SK-N-SH (cell line): ENCODE results near the gene EVPL. TPM values are rescaled to one million over a fixed set of nuclear protein-coding genes. Genes with fewer than 3 reads are reported as not detected.
"Not testable (repeated sequence)": the region's sequence is repeated elsewhere in the genome, so short reads cannot be mapped to it uniquely, and the experiment has no call there.

Experiments used
- CTCF ChIA-PET: fragments of 300-600, 350-600 bp; formaldehyde crosslinking; extraction: SDS; loops from one replicate; lab custom pipeline; 2021; lab: Yijun Ruan, JAX
- POLR2A ChIA-PET: fragments of 350-600 bp; sonication (Branson Sonifier 250); formaldehyde crosslinking; extraction: SDS; loops from one replicate; lab custom pipeline; 2020; ENCODE audit warnings: antibody characterized with exemption, inconsistent platforms; lab: Yijun Ruan, JAX
- DNase-seq: peaks from one replicate; pipeline ENCODE4 v3.0.0; 2012
- H2AFZ ChIP-seq: fragments of 200-600 bp; sonication (generic); 2 replicates; pipeline ENCODE4 v1.8.1; 2016; ENCODE audit warnings: antibody characterized with exemption, mild to moderate bottlenecking, low read depth
- H3F3A ChIP-seq: fragments of 200-600 bp; sonication (generic); replicated peaks from 2 replicates; pipeline ENCODE3; 2016; ENCODE audit warnings: antibody characterized with exemption, mild to moderate bottlenecking; ENCODE audit not compliant: insufficient read depth
- H3K27ac ChIP-seq, 2 experiments: fragments of 200-500 bp in 1 of 2; fragments of 200-600 bp in 1 of 2; sonication (Bioruptor generic) in 1 of 2; sonication (generic), shearing (Covaris generic) in 1 of 2; 2 replicates each; pipeline versions ENCODE4 v1.5.1 to v1.6.1; 2014 to 2016; ENCODE audit warnings: low read depth in 2 of 2, inconsistent platforms in 1 of 2, low read length in 1 of 2, mild to moderate bottlenecking in 1 of 2, mixed read lengths in 1 of 2
- H3K27me3 ChIP-seq: fragments of 200-600 bp; sonication (generic), shearing (Covaris generic); 2 replicates; pipeline ENCODE4 v1.6.1; 2016; ENCODE audit warnings: mixed run types; ENCODE audit not compliant: insufficient read depth
- H3K36me3 ChIP-seq, 2 experiments: fragments of 200-500 bp in 1 of 2; fragments of 200-600 bp in 1 of 2; sonication (Bioruptor generic) in 1 of 2; sonication (generic) in 1 of 2; replicated peaks in 1 of 2; 2 replicates each; pipeline versions ENCODE3 to v1.5.1; 2014 to 2016; ENCODE audit warnings: low read length in 1 of 2, mild to moderate bottlenecking in 1 of 2; ENCODE audit not compliant: insufficient read depth in 2 of 2, control insufficient read depth in 1 of 2
- H3K4me1 ChIP-seq, 2 experiments: fragments of 200-500 bp in 1 of 2; fragments of 200-600 bp in 1 of 2; sonication (Bioruptor generic) in 1 of 2; sonication (generic), shearing (Covaris generic) in 1 of 2; 2 replicates each; pipeline versions ENCODE4 v1.5.1 to v1.6.1; 2014 to 2016; ENCODE audit warnings: low read depth in 1 of 2, low read length in 1 of 2, mixed run types in 1 of 2; ENCODE audit not compliant: insufficient read depth in 2 of 2, control insufficient read depth in 1 of 2
- H3K4me2 ChIP-seq: fragments of 200-600 bp; sonication (generic), shearing (Covaris generic); 2 replicates; pipeline ENCODE4 v1.6.1; 2017; ENCODE audit warnings: mixed run types
- H3K4me3 ChIP-seq, 2 experiments: fragments of 200-500 bp in 1 of 2; fragments of 200-600 bp in 1 of 2; sonication (Bioruptor generic) in 1 of 2; sonication (generic), shearing (Covaris generic) in 1 of 2; 2 replicates each; pipeline versions ENCODE4 v1.5.1 to v1.8.1; 2014 to 2016; ENCODE audit warnings: low read depth in 2 of 2, inconsistent platforms in 1 of 2, low read length in 1 of 2, mild to moderate bottlenecking in 1 of 2, mixed read lengths in 1 of 2, moderate library complexity in 1 of 2
- H3K79me2 ChIP-seq: fragments of 200-600 bp; sonication (generic); 2 replicates; pipeline ENCODE4 v1.8.1; 2017; ENCODE audit warnings: mild to moderate bottlenecking; ENCODE audit not compliant: insufficient read depth
- H3K9ac ChIP-seq: fragments of 200-600 bp; sonication (generic); 2 replicates; pipeline ENCODE4 v1.6.1; 2017; ENCODE audit warnings: mixed run types
- H3K9me2 ChIP-seq: fragments of 200-600 bp; sonication (generic); 2 replicates; pipeline ENCODE4 v1.6.1; 2017; ENCODE audit warnings: mixed run types
- H3K9me3 ChIP-seq: fragments of 200-600 bp; sonication (generic); 2 replicates; pipeline ENCODE4 v1.6.1; 2017; ENCODE audit warnings: mixed run types, mild to moderate bottlenecking, moderate library complexity
- H4K20me1 ChIP-seq: fragments of 200-600 bp; sonication (generic); 2 replicates; pipeline ENCODE4 v1.6.1; 2017; ENCODE audit warnings: mild to moderate bottlenecking, mixed run types; ENCODE audit not compliant: insufficient read depth
- EP300 ChIP-seq, 2 experiments: IDR thresholded peaks; 2 replicates each; pipeline versions ENCODE4 v1.4.0 to v1.6.1; 2012; ENCODE audit warnings: borderline replicate concordance in 1 of 2, low read depth in 1 of 2, low read length in 1 of 2
- EZH2phosphoT487 ChIP-seq: fragments of 200-600 bp; sonication (generic); IDR thresholded peaks from 2 replicates; pipeline ENCODE4 v1.6.1; 2017; ENCODE audit warnings: low read depth, mixed run types, mild to moderate bottlenecking, antibody characterized with exemption, moderate library complexity, borderline replicate concordance
- FOSL2 ChIP-seq: IDR thresholded peaks from 2 replicates; pipeline ENCODE4 v1.4.0; 2012; ENCODE audit warnings: low read depth, mild to moderate bottlenecking, moderate library complexity, borderline replicate concordance
- GABPA ChIP-seq: IDR thresholded peaks from 2 replicates; pipeline ENCODE4 v1.4.0; 2012; ENCODE audit warnings: low read depth, mild to moderate bottlenecking
- GATA2 ChIP-seq: sonication (generic); formaldehyde crosslinking; IDR thresholded peaks from 2 replicates; pipeline ENCODE4 v1.5.0; 2020; ENCODE audit warnings: mild to moderate bottlenecking, missing genetic modification reagents
- JUND ChIP-seq: IDR thresholded peaks from 2 replicates; pipeline ENCODE4 v1.4.0; 2012
- MEF2A ChIP-seq: IDR thresholded peaks from 2 replicates; pipeline ENCODE4 v1.4.0; 2012; ENCODE audit warnings: low read depth, borderline replicate concordance
- MXI1 ChIP-seq: IDR thresholded peaks from 2 replicates; pipeline ENCODE4 v1.6.1; 2012; ENCODE audit warnings: mild to moderate bottlenecking, low read depth, low read length, improper control_type of control experiment
- RCOR1 ChIP-seq: fragments of 150-350 bp; IDR thresholded peaks from 2 replicates; pipeline ENCODE4 v1.6.1; 2017; ENCODE audit warnings: antibody characterized with exemption, low read length
- TAF1 ChIP-seq: IDR thresholded peaks from 2 replicates; pipeline ENCODE4 v1.6.1; 2012; ENCODE audit warnings: low read depth, mild to moderate bottlenecking, low read length, moderate library complexity, borderline replicate concordance
- TCF12 ChIP-seq: IDR thresholded peaks from 2 replicates; pipeline ENCODE4 v1.4.0; 2012
- WGBS: methylation state at CpG from one replicate; pipeline ENCODE4 v1.1.6; 2017; ENCODE audit warnings: low lambda C conversion rate; 5-methylcytosine and 5-hydroxymethylcytosine counted together
- polyA plus RNA-seq, 3 experiments: library from polyadenylated mRNA; depleted of rRNA; stranded (reverse); fragments of >200 nt; gene quantifications; 2 replicates each; pipeline ENCODE4 v1.2.3, GENCODE V29; 2012
- TF ChIP-seq, protein P1 (sequence below): IDR thresholded peaks from 2 replicates; pipeline ENCODE4 v1.4.0; 2012; ENCODE audit warnings: low read depth
- TF ChIP-seq, protein P2 (sequence below): fragments of 150-350 bp; IDR thresholded peaks from 2 replicates; pipeline ENCODE4 v1.6.1; 2017; ENCODE audit warnings: antibody characterized with exemption, low read length, low read depth, borderline replicate concordance
- TF ChIP-seq, protein P3 (sequence below): IDR thresholded peaks from 2 replicates; pipeline ENCODE4 v1.4.0; 2012; ENCODE audit warnings: low read depth, borderline replicate concordance
- TF ChIP-seq, protein P4 (sequence below): IDR thresholded peaks from 2 replicates; pipeline ENCODE4 v1.4.0; 2012; ENCODE audit warnings: low read depth, borderline replicate concordance
- TF ChIP-seq, protein P5 (sequence below): fragments of 150-350 bp; IDR thresholded peaks from 2 replicates; pipeline ENCODE4 v1.6.1; 2016; ENCODE audit warnings: mild to moderate bottlenecking, low read depth, low read length

The EVPL gene
- polyA plus RNA-seq, 1 of the 3 experiments (the other 2 are of a cell fraction): 0.23 TPM

DNA sequence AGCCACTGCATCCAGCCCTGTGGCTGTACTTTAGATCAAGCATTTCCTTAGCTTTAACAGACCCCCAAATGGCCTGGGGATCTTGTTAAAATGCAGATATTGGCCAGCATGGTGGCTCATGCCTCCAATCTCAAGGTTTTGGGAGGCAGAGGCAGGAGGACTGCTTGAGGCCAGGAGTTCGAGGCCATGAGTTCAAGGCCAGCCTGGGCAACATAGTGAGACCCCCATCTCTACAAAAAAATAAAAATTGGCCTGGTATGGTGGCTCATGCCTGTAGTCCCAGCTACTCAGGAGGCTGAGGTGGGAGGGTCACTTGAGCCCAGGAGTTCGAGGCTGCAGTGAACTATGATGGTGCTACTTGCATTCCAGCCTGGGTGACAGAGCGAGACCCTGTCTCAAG lies 15.8 kb upstream of the EVPL start:
- H3K9ac ChIP-seq, H3K4me1 ChIP-seq, DNase-seq, H4K20me1 ChIP-seq, H2AFZ ChIP-seq, H3K4me2 ChIP-seq, H3K27me3 ChIP-seq, H3K9me3 ChIP-seq, H3K79me2 ChIP-seq, H3K9me2 ChIP-seq, H3K4me3 ChIP-seq, POLR2A ChIA-PET, H3K27ac ChIP-seq, H3F3A ChIP-seq: not testable (repeated sequence)
- CTCF ChIA-PET: interaction anchor here (0.6 to 2.5 kb wide), 6 partner anchors 8 to 295 kb away, joined by 3 to 10 read pairs (median 3); no protein-coding TSS in a partner anchor
- peaks cover 79 to 95% of the 10 kb centered on the region in 2 experiments for H3K36me3 ChIP-seq
- 97% methylated on average over 3 of the region's 3 CpGs for WGBS

DNA sequence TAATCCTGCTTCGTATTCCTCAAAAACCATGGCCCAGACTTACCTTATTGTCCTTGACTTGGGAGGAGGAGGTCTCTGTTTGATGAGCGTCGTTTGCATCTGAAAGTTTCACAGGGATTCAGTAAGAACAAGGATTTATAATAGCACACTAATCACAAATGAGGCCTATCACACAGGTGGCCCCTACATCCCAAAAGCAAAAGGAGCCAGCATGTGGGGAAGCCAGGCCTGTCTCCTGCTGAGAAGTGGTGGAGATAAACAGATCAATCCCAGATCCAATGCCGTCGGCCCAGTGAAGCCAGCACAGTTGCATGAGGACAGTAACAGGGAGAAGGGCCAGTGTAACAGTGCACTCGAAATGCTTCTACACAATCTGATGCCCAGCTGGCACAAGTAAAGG lies 13.3 kb upstream of the EVPL start:
- WGBS: 96% methylated on average over 6 of the region's 6 CpGs

DNA sequence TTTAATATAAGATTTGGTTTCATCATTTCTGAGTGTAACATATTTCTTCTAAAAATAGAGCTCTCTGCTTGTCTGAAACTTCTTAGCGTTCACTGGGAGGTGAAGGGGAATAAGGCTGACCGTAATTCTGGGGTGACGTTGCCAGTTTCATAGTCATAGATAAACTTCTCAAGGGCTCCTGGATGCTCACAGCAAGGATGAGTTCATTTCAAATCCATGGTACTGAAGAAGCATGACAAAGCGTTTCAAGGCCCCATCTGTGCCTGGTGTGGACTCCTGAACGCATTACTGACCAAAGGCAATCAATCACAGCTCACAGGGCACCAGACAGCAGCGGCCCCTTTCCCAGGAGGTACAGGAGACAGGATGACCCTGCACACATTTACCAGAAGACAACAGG lies 12.0 kb upstream of the EVPL start:
- POLR2A ChIA-PET: no interaction called here

More for the DNA sequence above, 13.3 kb upstream of the EVPL start:
- Histone ChIP-seq H3K4me2 (no peak overlapping the region), H3K4me3 (no peak overlapping the region), H3K36me3 (peaks cover 62 to 72% of the 10 kb centered on the region in 2 experiments), H3K4me1 (peaks cover 0 to 12% of the 10 kb centered on the region in 2 experiments; a peak in 1 of 4 replicates), H3K27me3 (no peaks in the 10 kb centered on the region), H4K20me1 (no peaks in the 10 kb centered on the region), H3K9ac (no peak overlapping the region), H3K9me3 (no peaks in the 10 kb centered on the region), H3K9me2 (no peaks in the 10 kb centered on the region), H2AFZ (no peak overlapping the region), H3K27ac (no peak overlapping the region), H3K79me2 (no peaks in the 10 kb centered on the region), H3F3A (peaks cover 11% of the 10 kb centered on the region)
- no peak for DNase-seq
- POLR2A ChIA-PET: interaction anchor here (0.7 kb wide), 1 partner anchor 41 kb away, joined by 3 read pairs; no protein-coding TSS in a partner anchor
- no peak for TF ChIP-seq TAF1
- TF ChIP-seq, protein P1, sequence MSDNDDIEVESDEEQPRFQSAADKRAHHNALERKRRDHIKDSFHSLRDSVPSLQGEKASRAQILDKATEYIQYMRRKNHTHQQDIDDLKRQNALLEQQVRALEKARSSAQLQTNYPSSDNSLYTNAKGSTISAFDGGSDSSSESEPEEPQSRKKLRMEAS: no peak
- TF ChIP-seq GABPA: no peak
- TF ChIP-seq MEF2A: no peak
- CTCF ChIA-PET: interaction anchor here (0.7 to 13.5 kb wide), 2 partner anchors 25 to 35 kb away, joined by 3 to 133 read pairs; no protein-coding TSS in a partner anchor

More for the DNA sequence above, 12.0 kb upstream of the EVPL start:
- no peak overlapping the region for H3K4me3 ChIP-seq
- no peak for DNase-seq
- peaks cover 51 to 60% of the 10 kb centered on the region in 2 experiments for H3K36me3 ChIP-seq
- no peak overlapping the region for H3K9ac ChIP-seq
- peaks cover 0 to 12% of the 10 kb centered on the region in 2 experiments; a peak in 1 of 4 replicates for H3K4me1 ChIP-seq
- no peaks in the 10 kb centered on the region for H3K9me3 ChIP-seq
- no peak for TF ChIP-seq MXI1
- TF ChIP-seq, protein P2, sequence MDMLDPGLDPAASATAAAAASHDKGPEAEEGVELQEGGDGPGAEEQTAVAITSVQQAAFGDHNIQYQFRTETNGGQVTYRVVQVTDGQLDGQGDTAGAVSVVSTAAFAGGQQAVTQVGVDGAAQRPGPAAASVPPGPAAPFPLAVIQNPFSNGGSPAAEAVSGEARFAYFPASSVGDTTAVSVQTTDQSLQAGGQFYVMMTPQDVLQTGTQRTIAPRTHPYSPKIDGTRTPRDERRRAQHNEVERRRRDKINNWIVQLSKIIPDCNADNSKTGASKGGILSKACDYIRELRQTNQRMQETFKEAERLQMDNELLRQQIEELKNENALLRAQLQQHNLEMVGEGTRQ: no peak
- no peak for TF ChIP-seq EP300 (IDR thresholded peaks at IDR 0.05; ENCODE audit: borderline replicate concordance in 1 of 2, low read depth in 1 of 2, low read length in 1 of 2)
- TF ChIP-seq RCOR1: no peak
- TF ChIP-seq EZH2phosphoT487: no peak
- no peak for TF ChIP-seq TCF12
- TF ChIP-seq, protein P3, sequence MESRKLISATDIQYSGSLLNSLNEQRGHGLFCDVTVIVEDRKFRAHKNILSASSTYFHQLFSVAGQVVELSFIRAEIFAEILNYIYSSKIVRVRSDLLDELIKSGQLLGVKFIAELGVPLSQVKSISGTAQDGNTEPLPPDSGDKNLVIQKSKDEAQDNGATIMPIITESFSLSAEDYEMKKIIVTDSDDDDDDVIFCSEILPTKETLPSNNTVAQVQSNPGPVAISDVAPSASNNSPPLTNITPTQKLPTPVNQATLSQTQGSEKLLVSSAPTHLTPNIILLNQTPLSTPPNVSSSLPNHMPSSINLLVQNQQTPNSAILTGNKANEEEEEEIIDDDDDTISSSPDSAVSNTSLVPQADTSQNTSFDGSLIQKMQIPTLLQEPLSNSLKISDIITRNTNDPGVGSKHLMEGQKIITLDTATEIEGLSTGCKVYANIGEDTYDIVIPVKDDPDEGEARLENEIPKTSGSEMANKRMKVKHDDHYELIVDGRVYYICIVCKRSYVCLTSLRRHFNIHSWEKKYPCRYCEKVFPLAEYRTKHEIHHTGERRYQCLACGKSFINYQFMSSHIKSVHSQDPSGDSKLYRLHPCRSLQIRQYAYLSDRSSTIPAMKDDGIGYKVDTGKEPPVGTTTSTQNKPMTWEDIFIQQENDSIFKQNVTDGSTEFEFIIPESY: no peak
- TF ChIP-seq, protein P4, sequence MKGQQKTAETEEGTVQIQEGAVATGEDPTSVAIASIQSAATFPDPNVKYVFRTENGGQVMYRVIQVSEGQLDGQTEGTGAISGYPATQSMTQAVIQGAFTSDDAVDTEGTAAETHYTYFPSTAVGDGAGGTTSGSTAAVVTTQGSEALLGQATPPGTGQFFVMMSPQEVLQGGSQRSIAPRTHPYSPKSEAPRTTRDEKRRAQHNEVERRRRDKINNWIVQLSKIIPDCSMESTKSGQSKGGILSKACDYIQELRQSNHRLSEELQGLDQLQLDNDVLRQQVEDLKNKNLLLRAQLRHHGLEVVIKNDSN: no peak
- TF ChIP-seq TAF1: no peak
- no peak for TF ChIP-seq GATA2 (CRISPR knock-in tag)
- TF ChIP-seq GABPA: no peak
- TF ChIP-seq, protein P5, sequence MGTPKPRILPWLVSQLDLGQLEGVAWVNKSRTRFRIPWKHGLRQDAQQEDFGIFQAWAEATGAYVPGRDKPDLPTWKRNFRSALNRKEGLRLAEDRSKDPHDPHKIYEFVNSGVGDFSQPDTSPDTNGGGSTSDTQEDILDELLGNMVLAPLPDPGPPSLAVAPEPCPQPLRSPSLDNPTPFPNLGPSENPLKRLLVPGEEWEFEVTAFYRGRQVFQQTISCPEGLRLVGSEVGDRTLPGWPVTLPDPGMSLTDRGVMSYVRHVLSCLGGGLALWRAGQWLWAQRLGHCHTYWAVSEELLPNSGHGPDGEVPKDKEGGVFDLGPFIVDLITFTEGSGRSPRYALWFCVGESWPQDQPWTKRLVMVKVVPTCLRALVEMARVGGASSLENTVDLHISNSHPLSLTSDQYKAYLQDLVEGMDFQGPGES: no peak
- TF ChIP-seq JUND: no peak
- no peak for TF ChIP-seq FOSL2
- TF ChIP-seq, all 33 proteins: peak for 0
- Histone ChIP-seq H3K4me2 (no peak overlapping the region), H4K20me1 (no peaks in the 10 kb centered on the region), H3K9me2 (no peaks in the 10 kb centered on the region), H3F3A (peaks cover 11% of the 10 kb centered on the region), H3K79me2 (no peaks in the 10 kb centered on the region), H2AFZ (no peak overlapping the region), H3K27me3 (no peaks in the 10 kb centered on the region), H3K27ac (no peak overlapping the region)
- WGBS: 91% methylated on average over 6 of the region's 6 CpGs
- CTCF ChIA-PET: interaction anchor here (1.2 to 13.5 kb wide), 4 partner anchors 10 to 34 kb away, joined by 3 to 133 read pairs (median 8); no protein-coding TSS in a partner anchor
